Embryonic facial prominence (tissue), 1 donor: ENCODE data around the gene ZDHHC11.
"Not testable (repeated sequence)": the region's sequence is repeated elsewhere in the genome, so short reads cannot be mapped to it uniquely, and the experiment has no call there.

Experiments used
- DNase-seq: peaks from one replicate; pipeline ENCODE4 v3.0.0-alpha.2; 2016; ENCODE audit errors: extremely low spot score

Gene ZDHHC11

DNA sequence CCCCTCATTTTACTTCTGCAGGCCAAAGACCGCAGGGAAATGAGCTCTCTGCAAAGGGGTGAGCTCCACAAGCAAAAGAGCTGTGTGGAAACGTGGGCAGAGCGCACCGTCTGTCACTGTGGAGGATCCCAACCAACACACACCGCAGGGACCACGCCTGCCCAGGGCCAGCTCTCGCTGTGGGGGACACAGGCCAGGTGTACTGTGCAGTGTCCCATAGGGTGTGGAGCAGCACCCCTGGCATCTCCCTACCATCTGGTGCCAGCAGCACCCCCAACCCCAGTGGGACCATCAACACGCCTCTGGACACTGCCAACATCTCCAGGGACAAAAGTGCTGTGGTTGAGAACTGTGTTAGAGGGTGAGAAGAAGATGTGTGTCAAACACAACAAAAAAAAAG lies 27.9 kb upstream of the ZDHHC11 start:
- DNase-seq = not testable (repeated sequence)

DNA sequence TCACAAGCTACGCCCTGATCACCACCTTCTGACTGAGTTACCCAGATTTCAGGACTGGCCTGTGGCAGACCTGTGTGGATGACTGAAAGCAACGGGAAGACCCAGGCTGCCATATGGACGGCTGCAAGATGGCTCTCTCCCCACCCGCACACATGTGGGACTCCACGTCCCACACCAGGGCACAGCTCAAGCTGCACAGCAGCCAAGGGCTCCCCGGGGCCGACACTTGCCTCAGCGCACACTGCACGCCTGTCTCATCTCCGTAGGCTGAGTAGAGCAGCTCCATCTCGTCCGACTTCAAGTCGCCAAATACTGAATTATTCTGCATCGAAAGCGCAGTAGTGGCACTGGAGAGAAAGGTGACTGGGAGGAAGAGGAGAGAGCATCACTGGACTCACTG lies 27.3 kb upstream of the ZDHHC11 start:
- DNase-seq = no peak

DNA sequence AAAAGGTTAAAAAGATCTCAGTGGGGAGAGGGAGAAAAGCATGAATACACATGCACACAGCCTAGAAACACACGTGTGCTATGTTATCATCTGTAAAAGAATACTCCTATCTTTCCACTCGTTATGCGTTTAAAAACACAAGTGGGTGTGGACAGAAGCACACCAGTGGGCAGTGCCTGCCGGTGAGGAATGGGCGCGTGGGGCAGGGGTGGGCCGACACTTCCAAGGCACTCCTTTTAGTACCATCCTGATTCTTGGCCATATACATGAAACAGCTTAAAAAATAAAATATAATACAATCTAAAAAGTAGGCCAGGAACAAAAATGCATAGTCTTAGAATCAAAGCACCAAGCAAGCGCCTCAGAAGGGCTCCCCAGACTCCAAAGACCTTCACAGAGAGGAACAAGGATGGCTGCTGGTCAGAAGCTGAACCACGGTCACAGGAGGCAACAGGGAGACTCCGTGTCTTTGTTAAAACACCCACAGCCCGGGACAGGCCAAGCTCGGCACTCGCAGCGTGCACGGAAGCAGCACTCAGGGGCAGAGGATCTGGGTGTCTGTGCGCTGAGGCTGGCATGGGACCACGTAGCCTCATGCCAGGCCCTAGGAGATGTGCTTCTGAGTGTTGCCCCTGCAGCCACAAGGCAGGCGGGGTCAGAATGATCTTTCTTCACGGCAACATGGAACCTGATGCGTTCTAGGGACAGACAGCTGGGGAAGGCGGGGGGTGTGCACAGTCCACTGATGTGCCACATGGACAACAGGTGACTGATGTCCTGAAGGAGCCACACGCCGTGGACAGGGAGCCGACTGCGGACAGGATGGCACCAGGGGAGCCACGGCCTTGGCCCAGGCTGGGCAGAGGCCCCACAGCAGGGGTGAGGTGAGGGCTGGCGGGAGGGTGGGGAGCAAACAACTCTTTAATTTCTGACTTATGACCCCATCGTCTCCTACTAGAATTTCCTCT lies 25.9 kb upstream of the ZDHHC11 start:
- DNase-seq = no peak

DNA sequence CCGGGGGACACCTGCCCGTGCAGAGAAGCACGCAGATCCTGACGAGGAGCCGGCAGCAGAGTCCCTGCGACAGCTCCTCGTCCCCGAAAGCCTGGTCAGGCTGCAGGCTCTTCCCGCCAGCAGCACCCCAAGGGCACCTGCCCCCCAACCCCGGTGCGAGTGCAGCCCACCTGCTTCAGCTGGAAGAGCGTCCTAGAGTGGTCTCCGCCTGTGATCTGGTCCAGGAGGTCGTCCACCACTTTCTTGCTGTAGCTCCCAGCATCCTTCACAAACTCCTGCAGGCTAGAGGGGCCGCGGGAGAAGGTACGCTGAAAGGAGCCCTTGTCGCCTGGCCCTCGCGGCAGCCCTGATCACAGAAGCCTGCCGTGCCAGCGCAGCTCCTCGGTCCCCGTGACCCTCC lies 25.1 kb upstream of the ZDHHC11 start:
- no peak for DNase-seq

DNA sequence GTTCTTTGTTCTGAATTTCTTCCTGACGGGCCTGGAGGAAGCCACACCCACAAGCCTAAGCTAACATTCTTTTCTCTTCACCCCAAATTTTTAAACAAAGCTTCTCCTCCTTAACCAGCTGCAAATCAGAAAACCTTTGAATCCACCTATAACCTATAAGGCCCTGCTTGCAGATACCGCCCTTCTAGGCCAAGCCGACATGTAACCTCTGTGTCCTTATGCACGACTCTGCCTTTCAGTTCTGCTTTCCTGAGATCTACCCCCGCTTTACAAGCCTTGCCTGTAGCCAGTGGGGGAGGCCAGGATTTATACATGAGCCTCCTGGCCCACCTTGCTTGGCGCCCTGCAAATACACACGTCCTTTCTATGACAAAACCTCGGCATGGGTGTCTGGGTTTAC lies 22.5 kb upstream of the ZDHHC11 start:
- no peak for DNase-seq

DNA sequence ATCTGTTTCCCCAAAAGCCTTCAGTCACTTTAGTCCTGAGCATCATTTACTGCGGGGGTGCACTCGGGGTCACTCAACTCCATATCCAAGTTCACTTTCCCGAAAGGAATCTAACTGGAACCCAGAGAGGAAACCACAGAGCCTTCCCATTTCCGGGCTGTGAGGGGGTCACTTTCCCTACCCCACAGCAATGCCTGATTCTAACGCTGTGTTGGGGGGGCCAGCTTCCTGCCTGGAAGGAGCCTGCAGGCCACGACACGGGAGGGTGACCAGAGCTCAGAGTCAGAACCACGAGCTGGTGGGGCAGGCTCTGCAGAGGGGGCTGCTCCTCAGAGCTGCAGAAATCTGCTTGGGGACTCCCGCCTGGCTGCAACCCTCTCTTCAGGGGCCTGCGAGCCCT lies 21.5 kb upstream of the ZDHHC11 start:
- no peak for DNase-seq

DNA sequence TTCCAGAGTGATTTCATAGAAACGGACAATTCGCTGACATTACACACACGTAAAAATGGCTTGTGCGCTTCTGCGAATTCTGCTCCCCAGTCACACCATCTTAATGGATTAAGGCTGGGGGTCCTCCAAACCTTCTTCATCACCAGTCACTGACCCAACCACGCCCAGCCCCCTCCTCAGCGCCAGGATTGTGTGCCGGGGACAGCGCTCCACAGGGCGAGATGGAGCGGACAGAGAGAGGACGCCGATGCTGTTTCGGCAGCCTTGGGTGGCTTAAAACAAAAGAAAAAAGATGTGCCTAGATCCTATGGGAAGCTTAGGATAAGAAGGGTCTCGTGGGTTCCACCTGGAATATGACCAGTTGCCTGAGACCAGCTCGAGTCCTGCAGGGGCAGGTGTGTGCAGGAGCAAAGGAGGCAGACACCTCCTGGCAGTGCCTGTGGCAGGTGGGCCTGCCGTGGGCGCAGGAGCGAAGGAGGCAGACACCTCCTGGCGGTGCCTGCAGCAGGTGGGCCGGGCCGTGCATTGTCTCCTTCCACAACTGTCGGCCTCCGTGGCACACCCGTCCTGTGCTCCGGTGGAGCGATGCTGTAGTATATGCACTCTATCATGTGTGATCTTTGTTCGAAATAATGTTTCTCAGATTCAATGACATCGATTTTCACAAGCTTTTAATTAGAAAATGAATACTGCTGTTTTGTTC lies 21.0 kb upstream of the ZDHHC11 start:
- no peak for DNase-seq

DNA sequence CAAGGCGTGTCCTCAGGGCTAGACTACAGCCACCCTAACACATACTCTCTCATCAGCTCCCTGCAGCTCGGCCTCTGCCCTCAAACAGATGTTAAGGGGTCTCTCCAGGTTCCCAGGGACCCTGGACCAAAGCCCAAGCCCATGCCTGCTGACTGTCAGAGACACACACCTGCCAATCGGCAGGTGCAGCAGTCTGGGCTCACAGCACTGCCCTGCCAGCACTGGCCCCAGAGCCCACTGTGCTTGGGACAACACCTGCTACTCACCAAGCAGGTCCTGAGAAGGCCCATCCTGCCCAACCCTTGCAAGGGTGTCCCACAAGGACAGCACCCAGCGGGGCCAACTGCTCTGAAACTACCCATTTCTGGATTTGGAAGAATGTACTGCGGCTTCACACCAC lies 20.2 kb upstream of the ZDHHC11 start:
- no peak for DNase-seq

DNA sequence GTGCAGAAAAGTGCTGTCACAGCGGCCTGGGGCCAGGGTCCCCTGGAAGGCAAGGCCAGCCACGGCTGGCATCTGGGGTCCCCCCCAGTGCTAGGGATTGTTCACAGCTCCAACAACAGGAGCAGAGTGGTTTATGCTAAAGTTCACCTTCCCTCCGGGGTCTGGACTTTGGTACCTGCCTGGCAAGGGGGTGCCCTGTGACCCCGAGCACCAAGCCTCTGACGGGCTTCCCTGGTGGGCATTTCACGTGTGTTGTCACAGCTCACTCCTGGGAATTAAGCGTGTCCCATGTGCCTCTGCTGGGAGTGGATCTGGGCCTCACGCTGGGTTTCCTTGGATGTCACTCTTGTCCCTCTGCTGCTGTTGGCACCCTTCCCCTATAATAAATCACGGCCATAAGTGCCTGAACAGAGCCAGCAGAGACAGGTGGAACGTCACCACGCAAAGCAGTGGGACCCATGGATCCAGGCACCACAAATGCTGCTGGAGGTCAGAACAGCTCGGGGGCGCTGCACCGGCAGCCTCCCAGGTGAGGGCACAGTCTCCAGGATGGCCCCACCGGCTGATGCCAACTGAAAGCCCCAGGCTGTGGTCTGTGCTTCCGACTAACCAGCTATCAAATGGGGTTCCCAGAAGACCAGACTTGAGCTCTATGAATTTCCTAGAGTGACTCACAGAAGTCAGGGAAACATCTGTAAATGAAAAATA lies 17.8 kb upstream of the ZDHHC11 start:
- no peak for DNase-seq

DNA sequence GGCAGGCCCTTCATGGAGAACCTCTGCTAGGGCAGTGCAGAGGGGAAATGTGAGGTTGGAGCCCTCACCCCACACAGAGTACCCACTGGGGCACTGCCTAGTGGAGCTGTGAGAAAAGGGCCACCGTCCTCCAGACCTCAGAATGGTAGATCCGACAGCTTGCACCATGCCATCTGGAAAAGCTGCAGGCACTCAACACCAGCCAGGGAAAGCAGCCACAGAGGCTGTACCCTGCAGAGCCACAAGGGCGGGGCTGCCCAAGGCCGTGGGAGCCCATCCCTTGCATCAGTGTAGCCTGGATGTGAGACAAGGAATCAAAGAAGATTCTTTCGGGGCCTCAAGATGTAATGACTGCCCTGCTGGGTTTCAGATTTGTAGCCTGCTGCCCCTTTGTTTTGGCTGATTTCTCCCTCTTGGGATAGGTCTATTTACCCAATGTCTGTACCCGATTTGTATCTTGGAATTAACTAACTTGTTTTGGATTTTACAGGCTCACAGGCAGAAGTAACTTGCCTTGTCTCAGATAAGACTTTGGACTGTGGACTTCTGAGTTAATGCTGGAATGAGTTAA lies 16.6 kb upstream of the ZDHHC11 start:
- no peak for DNase-seq

DNA sequence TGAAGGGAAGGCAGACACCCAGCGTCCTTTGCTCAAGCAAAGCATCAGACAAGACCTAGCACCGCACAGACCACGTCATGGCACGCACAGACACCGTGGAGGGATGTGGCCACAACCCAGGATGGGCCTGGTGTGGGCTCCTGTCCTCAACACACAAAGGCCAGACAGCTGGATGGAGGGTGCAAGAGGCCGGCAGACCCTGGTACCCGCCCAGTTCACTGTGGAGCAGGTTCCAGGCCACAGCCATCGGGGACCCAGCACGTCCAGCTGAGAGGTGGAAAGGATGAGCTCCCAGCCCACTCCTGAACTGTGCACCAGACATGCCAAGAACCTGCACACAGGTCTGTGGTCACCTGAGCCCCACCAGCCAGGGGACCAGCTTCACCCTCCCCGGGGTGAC lies 15.0 kb upstream of the ZDHHC11 start:
- DNase-seq = no peak

DNA sequence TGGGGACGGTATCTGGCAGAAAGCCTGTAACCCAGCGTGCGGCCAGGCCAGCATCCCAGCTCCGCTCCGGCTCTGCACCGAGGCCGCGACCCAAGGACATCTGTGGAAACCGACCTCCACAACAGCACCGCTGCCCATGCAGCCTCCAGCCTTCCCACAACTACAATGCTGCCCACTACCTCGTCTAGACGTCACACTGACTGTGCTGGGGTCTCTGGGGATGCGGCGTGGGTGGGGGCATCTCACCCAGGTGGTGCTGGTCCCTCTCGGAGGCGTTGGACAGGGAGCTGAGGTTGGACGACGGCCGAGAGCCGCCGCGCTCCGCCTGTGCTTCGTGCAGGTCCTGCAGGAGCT lies 14.4 kb upstream of the ZDHHC11 start:
- no peak for DNase-seq

DNA sequence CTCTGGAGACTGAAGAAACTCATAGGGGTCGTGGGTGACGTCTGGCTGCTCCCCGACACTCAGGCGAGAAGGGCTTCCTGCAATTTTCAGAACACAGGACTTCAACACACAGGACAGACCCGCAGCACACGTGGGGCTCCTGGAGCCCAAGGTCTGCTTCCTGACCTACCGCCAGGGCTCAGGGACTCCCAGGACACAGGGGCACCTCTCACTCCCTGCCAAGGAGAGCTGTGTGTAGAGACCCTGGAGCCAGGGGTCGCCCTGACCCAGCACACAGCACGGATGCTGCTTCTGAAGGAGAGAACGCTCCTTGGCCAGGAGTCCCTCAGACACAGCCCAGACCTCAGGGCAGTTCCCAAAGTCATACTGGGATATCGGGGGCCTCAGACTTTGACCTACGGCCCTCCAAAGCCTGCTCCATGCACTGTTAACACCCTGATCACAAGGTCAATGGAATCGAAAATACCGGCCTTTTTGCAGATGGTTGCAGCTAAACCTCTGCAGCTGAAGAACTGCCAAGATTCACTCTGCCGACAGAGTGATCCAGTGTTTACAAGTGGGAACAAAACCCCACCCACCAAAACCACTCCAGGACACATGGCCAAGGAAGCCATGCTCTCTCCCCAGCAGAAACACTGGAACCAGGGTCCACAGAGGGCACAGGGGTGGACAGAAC lies 13.8 kb upstream of the ZDHHC11 start:
- no peak for DNase-seq

DNA sequence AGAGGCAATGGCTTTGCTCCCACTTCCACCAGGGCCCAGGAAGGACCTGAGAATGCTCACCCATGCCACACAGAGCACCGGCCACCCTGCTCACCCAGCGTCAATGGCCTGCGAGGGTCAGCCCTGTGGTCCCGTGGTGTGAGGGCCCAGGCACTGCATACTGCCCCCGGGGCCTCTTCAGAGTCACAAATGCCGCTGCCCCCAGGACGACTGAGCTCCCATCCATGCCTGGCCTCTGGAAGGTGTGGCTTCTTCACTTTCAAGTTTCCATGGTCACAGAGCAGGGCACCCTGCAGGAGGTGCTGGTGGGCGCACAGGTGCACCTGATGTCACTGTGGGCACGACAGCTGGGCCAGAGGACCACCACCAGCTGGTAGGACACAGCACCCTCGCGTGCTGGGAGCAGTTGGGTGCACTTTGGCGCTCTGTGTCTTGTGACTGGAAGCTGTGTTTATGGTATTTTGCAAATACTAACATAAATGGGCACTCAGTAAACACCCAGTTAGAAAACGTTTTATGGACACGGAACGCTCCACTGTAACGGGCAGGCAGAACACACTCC lies 12.5 kb upstream of the ZDHHC11 start:
- DNase-seq = no peak

DNA sequence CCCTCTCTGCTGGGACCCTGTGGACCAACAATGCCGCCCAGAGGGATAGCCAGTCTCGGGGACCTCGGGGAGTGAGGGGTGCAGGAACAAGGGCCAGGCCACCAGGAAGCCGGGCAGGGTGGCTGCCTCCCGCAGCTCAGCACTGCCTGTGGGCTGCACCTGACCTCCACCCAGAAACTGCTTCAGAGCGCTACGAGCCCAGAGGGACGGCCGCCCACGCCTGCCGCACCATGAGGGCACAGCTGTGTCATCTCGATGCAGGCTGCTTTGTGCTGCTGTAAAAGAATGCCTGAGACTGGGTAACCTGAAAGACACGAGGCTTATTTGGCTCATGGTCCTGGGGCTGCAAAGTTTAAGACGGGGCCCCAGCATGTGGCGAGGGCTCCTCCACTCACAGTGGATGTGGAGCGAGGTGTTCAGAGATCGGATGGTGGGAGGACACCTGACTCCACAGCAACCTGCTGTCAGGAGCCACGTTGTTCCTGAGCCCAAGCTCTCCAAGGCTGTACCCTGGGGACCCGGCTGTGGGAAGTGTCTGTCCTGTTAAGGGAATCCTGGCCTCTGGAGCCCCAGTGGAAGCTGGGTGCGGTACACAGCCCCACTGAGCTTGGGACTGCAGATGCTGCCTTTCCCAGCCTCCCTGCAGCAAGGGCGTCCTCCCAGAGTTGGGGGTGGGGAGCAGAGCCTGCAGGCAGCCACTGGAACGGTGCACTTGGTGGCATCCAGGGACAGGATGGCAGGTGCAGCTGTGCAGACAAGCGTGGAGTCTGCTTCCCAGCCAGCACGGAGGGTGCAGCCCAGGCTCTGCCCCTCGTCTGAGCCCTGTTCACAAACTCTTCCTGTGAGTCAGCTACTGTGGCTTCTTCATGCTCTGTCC lies 11.8 kb upstream of the ZDHHC11 start:
- DNase-seq = no peak

DNA sequence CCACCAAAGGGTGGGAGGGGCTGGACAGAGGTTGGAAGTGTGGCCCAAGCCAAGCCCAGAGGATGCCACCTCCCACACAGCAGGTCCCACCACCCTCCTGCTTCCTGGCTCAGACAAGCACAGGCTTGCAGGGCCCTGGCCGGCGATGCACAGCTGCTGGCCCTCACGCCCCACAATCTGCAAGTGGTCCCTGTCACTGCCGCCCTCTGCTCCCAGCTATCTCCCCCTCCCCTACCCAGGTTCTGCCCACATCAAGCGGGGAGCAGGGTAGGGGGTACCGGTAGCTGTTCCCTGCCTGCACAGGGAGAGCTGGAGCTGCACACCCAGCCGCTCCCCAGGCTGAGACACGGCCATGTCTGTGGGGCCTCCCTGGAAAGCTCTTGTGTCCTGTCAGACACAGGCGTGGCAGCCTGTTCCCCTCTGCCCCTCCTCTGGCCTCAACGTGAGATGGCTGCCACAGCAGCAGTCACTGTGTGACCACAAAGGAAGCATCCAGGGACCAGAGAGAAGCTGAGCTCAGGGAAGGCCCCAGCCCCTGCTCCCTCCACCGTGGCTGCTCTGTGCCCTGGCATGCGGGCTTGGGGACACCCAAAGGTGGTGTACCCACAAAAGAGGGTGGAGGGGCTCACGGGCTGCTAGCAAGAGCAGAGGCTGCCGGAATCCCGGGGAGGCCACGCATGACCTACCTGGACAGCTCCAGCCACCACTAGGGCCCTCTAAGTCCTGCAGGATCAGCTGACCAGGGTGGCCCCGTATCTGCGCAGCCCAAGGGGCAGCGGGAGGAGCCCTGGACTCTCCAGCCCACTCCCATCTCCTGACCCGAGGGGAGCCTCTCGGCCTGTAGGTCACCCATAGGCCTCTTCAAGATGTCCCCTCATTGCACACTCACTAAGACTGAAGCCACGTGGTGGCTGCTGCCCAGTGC lies 10.9 kb upstream of the ZDHHC11 start:
- DNase-seq = no peak

DNA sequence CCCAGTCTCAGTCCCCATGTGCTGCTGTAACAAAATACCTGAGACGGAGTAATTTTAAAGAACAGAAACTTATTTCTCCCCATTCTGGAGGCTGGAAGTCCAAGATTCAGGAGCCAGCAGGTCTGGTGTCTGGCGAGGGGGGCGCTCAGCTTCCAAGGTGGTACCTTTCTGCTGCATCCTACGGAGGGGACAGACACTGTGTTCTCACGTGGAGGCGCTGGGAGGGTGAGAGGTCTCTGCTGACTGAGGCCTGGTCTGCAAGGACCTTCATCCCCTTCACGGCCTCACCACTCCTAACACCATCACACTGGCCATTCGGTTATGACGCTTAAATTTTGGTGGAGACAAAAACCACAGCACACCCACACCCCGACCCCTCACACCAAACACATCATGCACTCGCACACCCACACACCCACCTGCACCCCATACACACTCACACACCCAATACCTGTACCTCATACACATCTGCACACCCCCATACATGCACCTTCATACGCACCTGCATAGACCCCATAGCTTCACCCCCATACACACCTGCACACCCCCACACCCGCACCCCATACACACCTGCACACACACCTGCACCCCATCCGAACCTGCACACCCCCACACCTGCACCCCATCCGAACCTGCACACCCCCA lies 9.8 kb upstream of the ZDHHC11 start:
- no peak for DNase-seq

DNA sequence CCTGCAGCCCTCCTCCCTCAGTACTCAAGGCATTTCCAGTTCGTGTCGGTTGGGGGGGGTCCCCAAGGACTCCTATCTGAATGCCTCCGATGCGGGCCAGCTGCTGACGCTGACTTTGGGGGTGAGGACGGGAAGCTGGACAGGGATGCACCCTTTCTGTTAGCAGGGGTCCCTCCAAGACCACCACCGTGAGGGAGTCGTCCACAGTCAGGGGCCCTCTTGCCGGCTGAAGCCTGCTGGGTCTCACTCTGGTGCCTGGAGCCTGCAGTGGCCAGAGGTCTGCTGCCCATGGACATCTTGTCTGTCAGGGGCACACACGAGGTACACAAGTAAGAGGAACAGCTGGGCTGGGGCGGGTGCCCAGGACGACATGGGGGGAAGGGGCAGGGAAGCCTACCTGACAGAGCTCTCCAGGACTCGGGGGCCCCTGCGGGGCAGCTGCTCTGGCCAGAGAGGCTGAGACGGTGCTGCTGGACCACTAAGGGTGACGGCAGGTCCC lies 9.1 kb upstream of the ZDHHC11 start:
- no peak for DNase-seq

DNA sequence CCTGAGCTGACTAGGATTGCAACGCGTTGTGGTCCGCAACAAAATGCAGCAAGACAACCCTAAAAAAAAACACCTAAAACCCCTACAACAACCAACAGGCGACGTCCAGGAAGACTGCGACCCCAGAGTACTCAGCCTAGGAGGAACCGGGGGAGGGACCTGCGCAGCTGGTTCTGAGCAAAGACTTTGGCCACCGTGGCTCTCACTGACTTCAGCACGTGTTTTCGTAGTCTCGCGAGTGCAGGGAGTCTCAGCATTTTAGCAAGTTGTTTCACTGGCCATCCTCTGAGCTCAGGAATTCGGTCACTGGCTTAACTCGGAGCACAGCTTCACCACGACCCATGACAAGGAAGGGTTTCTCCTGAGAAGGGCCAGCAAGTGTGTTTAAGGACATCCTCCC lies 8.6 kb upstream of the ZDHHC11 start:
- DNase-seq = no peak
